Superior temporal gyrus (tissue), 1 donor: ENCODE data around the gene SBNO2.
A peak's percentile ranks its signal among the peaks of the same experiment; 100 is the strongest.

Source experiments
- DNase-seq: peaks from one replicate; pipeline ENCODE4 v3.0.0-alpha.2; 2016; ENCODE audit errors: extremely low spot score

Gene SBNO2

DNA sequence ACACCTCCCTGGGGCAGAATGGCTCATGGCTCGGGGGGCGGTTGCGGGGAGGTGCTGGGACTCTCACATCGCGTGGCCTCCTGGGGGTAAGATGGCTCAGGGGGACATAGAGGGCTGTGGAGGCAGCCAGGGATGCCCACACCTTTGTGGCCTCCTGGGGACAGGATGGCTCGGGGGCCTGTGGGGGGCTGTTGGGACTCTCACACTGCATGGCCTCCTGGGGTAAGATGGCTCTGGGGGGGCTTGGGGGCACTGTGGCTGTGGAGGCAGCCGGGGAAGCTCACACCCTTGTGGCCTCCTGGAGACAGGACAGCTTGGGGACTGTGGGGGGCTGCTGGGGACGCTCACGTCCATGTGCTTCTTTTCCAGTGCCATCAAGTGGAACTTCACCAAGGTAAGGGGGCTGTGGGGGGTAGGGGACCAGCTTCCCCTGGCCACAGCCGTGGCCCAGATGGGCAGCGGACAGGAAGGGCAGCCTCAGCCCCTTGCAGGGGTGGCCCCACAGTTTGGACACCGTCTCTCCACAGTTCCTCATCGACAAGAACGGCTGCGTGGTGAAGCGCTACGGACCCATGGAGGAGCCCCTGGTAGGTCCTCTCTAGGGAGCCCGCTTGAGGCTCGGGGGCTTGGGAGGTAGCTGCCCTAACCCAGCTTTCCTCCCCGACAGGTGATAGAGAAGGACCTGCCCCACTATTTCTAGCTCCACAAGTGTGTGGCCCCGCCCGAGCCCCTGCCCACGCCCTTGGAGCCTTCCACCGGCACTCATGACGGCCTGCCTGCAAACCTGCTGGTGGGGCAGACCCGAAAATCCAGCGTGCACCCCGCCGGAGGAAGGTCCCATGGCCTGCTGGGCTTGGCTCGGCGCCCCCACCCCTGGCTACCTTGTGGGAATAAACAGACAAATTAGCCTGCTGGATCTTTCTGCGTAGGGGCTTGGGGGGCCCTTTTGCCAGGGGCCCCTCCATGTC, 67.9 kb downstream of the SBNO2 start:
- DNase-seq: no peak

- DNase-seq: no peak
These were observed 68.8 kb downstream of the SBNO2 start for GRCh38 chr19:1105008-1105872.

DNA sequence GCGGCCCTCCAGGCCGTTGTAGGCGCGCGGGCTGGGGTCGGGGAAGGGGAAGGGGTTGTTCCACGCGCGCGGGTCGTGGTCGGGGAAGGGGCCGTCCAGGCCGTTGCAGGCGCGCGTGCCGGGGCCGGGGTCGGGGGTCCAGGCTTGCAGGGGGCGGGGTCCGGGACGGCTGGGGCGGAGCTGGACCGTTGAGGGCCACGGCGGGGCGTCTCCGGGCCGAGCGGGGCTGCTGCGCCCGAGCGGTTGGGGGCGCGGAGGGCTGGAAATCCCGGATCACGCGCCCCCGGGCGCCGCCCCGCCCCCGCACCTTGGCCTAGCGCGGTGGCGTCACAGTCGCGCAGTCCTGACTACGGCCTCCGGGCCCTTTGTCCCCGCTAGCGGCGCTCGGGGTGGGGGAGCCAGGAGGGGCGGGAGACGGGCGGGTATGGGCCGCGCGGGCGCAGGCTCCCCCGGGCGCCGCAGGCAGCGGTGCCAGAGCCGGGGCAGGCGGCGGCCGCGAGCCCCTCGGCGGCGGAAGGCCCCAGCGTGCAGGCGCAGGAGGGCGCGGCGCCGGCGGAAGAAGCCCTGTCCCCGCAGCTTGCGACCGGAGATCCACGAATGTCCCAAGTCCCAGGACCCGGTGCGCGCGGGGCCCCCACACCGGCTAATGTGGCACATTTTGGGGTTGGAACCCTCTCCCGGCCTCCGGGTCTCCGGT, 69.6 kb downstream of the SBNO2 start:
- peak; percentile 61 for DNase-seq

GRCh38 chr19:1103708-1104310, 70.3 kb downstream of the SBNO2 start, which contains the start of gene GPX4:
Gene GPX4, plus strand, starts transcription at chr19:1103994. Its CDS starts 50 bp downstream, at chr19:1104044.
- peak; percentile 99 for DNase-seq

DNA sequence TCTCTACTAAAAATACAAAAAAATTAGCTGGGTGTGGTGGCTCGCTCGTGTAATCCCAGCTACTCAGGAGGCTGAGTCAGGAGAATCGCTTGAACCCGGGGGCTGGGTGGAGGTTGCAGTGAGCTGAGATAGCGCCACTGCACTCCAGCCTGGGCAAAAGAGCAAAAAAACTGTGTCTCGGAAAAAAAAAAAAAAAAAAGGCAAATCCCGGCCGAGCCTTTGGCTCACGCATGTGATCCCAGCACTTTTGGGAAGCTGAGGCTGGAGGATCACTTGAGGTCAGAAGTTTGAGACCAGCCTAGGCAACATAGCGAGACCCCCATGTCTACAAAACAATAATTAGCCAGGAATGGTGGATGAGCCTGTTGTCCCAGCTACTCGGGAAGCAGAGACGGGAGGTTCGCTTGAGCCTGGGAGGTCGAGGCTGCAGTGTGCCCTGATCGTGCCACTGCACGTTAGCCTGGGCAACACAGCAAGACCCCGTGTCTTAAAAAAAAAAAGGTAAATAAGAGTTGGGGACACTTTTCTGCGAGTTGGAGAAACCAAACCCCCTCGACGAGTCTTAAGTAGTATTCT, 70.8 kb downstream of the SBNO2 start:
- DNase-seq: no peak

DNA sequence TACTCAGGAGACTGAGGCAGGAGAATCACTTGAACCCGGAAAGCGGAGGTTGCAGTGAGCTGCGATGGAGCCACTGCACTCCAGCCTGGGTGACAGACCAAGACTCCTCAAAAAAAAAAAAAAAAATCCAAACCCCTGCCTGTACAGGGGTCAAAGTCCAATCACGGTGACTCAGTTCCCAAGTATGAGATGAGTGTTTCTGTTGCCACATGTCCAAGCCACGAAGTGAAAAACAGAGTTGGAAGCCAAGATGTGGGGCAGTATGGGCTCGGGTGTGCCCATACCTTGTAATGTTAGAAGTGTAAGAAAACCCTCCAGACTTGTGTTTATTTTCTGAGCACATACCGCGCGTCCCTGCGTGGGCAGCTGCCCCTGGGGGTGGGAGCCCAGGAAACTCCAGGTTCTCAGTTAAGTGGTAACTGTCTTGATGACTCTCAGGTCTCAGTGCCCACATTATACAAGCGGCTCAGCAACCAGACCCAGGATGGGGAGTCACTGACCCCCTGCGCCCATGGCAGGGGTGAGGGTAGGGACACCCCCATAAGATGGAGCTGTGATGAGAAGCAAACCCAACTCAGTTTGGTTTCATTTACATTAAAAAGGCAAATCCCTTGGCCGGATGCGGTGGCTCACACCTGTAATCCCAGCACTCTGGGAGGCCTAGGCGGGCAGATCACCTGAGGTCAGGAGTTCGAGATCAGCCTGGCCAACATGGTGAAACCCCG, 71.5 kb downstream of the SBNO2 start:
- no peak for DNase-seq

DNA sequence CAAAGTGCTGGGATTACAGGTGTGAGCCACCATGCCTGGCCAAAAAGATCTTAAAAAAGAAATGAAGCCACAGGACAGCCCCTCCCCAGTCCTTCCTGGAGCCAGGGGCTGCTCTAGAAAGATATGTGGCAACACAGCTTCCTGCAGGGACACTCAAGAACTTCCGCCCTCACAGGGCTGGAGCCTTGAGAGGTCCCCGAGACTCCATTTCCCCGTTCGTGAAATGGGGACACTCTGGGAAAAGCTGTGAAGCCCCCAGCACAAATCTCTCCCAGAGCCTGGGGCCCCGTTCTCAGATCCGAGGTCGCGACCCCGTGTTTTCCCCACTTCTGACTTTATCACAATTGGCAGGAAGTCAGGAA, 72.8 kb downstream of the SBNO2 start:
- peak; percentile 21 for DNase-seq

GRCh38 chr19:1098177-1099051, 75.7 kb downstream of the SBNO2 start:
- no peak for DNase-seq

DNA sequence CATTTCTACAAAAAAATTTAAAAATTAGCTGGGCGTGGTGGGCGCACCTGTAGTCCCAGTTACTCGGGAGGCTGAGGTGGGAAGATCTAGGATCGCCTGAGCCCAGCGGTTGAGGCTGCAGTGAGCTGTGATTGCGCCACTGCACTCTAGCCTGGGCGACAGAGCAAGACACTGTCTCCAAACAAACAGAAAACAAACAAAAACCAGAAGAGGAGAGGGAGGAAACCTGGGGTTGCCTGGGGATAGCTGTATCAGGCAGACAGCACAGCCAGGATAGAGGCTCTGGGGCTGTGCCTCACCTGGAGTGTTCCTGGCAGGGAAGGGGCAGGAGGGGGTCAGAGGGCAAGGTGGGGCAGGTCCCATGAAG, 76.3 kb downstream of the SBNO2 start:
- no peak for DNase-seq

GRCh38 chr19:1094978-1095701, 78.9 kb downstream of the SBNO2 start, which contains the start of gene POLR2E:
Gene POLR2E, minus strand, starts transcription at chr19:1095375. Its CDS starts 60 bp downstream, at chr19:1095315.
- DNase-seq: peak; percentile 99

- no peak for DNase-seq
These were observed 79.5 kb downstream of the SBNO2 start for GRCh38 chr19:1094655-1094977.

GRCh38 chr19:1093811-1094553, 80.1 kb downstream of the SBNO2 start:
- DNase-seq: no peak

GRCh38 chr19:1093330-1093729, 80.7 kb downstream of the SBNO2 start:
- DNase-seq: no peak

DNA sequence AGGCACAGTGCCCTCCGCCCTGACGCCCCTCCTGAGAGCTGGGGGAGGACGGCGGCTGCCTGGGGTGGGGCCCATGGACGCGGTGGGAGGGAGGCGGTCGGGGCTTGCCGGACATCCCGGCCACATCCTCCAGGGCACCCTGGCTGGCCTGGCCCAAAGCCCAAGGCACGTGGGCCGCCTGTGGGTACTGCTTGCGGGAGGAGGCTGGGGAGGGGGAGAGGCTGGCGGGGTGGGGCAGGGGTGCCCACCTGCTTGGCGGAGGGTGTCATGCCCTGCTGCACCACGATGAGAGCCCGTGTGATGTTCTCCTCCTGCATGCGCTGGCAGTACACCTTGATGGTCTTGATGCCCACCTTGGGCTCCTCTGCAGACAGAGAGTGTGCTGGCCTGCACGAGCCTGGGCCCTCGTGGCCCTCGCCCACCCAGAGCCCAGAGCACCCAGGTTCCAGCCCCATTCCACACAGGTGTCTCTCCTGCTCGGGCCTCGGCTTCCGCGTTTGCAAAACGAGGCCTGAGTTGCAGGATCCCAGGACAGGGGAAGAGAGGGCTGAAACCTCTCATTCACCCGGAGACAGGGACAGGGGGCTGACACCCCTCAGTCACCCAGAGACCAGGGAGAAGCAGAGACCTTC, 82.4 kb downstream of the SBNO2 start:
- DNase-seq: no peak

DNA sequence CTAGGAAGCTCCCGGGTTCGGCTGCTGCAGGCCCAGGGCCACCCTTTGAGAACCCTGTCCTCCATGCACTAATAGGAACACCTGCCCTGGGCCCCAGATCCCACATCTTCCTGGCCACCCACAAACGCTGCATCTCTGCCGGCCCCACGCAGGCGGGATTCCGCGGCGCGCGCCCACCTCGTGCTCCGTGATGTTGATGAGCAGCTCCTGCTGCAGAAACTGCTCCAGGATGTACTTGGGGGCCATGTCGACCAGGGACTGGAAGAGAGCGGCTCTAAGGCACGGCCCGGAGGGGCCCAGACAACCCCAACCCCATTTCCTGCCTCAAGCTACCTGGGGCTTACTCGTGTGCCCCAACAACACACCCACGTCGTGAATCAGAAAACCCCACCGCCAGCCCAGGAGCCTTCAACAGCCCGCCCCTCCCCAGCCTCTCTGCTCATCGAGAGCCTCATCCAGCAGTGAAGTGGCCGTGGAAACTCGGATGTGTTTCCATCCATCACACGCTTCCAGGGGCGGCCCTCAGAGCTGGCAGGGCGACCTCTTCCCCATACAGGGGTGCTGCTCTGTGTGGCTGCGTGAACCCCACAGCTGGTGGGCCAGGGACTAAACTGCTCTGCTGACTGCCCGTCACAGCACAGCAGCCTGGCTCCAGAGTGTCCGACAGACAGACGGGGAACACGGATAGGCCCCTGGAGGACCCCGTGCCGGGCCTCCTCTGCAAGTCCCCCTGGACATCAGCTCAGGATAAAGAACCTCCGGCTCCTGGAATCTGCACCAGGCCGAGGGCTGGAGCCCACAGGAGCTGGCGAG, 83.1 kb downstream of the SBNO2 start:
- no peak for DNase-seq

GRCh38 chr19:1089891-1090290, 84.2 kb downstream of the SBNO2 start:
- no peak for DNase-seq
